Glutamatergic neuron (in vitro differentiated cells): Measurements from ENCODE around the gene PYCR2. TPM values are rescaled to one million over a fixed set of nuclear protein-coding genes. Genes with fewer than 3 reads are reported as not detected.

Source experiments
- DNase-seq: peaks from one replicate; pipeline ENCODE4 v3.0.0; 2022
- H3K27ac Mint-ChIP-seq: one replicate; pipeline ENCODE4 v1.8.0; 2020; ENCODE audit warnings: mild to moderate bottlenecking, mixed read lengths, inconsistent platforms; ENCODE audit not compliant: unreplicated experiment
- H3K27me3 Mint-ChIP-seq: one replicate; pipeline ENCODE4 v1.8.0; 2020; ENCODE audit warnings: mild to moderate bottlenecking, moderate library complexity, mixed read lengths, inconsistent platforms; ENCODE audit not compliant: unreplicated experiment
- H3K36me3 Mint-ChIP-seq: one replicate; pipeline ENCODE4 v1.8.0; 2020; ENCODE audit warnings: mild to moderate bottlenecking, mixed read lengths, inconsistent platforms; ENCODE audit not compliant: unreplicated experiment
- H3K4me1 Mint-ChIP-seq: one replicate; pipeline ENCODE4 v1.8.0; 2020; ENCODE audit warnings: mild to moderate bottlenecking, low read depth, mixed read lengths, inconsistent platforms; ENCODE audit not compliant: unreplicated experiment
- H3K4me3 Mint-ChIP-seq: one replicate; pipeline ENCODE4 v1.8.0; 2020; ENCODE audit warnings: mild to moderate bottlenecking, mixed read lengths, inconsistent platforms; ENCODE audit not compliant: unreplicated experiment
- H3K9me3 Mint-ChIP-seq: one replicate; pipeline ENCODE4 v1.8.0; 2020; ENCODE audit warnings: mild to moderate bottlenecking, moderate library complexity, mixed read lengths, inconsistent platforms; ENCODE audit not compliant: unreplicated experiment
- total RNA-seq: library from RNA; stranded (reverse); fragmentation: NEBNext Ultra II Directional; extraction: Animal tissue kit (Norgen Biotek cat#: 25700); gene quantifications from one replicate; pipeline ENCODE4 v1.2.1, GENCODE V29; 2021; ENCODE audit not compliant: unreplicated experiment
- TF ChIP-seq, protein P1 (sequence below): fragments of 200-600 bp; sonication (generic); IDR thresholded peaks from one replicate; pipeline ENCODE4 v1.5.0; 2021; ENCODE audit not compliant: partially characterized antibody, unreplicated experiment

The PYCR2 gene
- total RNA-seq, 1 donor from 2014 or later = 36.6 TPM

GRCh38 chr1:225958041-225958440 is 34.0 kb upstream of the PYCR2 start:
- H3K27ac Mint-ChIP-seq = no peak overlapping the region
- no peak overlapping the region for H3K4me3 Mint-ChIP-seq
- no peaks in the 10 kb centered on the region for H3K4me1 Mint-ChIP-seq
- TF ChIP-seq, protein P1, sequence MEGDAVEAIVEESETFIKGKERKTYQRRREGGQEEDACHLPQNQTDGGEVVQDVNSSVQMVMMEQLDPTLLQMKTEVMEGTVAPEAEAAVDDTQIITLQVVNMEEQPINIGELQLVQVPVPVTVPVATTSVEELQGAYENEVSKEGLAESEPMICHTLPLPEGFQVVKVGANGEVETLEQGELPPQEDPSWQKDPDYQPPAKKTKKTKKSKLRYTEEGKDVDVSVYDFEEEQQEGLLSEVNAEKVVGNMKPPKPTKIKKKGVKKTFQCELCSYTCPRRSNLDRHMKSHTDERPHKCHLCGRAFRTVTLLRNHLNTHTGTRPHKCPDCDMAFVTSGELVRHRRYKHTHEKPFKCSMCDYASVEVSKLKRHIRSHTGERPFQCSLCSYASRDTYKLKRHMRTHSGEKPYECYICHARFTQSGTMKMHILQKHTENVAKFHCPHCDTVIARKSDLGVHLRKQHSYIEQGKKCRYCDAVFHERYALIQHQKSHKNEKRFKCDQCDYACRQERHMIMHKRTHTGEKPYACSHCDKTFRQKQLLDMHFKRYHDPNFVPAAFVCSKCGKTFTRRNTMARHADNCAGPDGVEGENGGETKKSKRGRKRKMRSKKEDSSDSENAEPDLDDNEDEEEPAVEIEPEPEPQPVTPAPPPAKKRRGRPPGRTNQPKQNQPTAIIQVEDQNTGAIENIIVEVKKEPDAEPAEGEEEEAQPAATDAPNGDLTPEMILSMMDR = no peak
- H3K9me3 Mint-ChIP-seq = no peaks in the 10 kb centered on the region
- no peak for DNase-seq
- H3K27me3 Mint-ChIP-seq = peaks cover 2% of the 10 kb centered on the region
- H3K36me3 Mint-ChIP-seq = no peaks in the 10 kb centered on the region

DNA sequence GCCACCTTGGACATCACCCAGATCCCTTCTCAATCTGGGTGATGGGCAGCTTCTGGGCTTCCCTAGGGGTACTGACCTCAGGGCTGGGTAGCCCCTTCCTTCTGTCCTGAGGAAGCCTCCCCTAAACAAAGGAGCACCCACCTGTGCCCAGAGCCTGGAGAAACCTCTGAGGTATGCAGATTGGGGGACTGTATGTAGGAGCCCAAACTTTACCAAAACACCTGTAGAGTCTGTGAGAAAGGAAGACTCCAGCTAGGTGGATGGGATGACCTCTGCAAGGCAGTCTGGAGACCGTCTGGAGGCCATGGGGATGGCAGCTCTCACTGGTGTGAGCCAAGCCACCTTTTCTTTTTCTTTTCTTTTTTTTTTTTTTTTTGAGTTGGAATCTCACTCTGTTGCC is 30.7 kb upstream of the PYCR2 start:
- H3K36me3 Mint-ChIP-seq = no peaks in the 10 kb centered on the region
- H3K27me3 Mint-ChIP-seq = no peaks in the 10 kb centered on the region
- no peaks in the 10 kb centered on the region for H3K4me1 Mint-ChIP-seq
- no peak overlapping the region for H3K27ac Mint-ChIP-seq
- TF ChIP-seq, protein P1 = no peak
- H3K9me3 Mint-ChIP-seq = no peaks in the 10 kb centered on the region
- no peak overlapping the region for H3K4me3 Mint-ChIP-seq
- DNase-seq = no peak

DNA sequence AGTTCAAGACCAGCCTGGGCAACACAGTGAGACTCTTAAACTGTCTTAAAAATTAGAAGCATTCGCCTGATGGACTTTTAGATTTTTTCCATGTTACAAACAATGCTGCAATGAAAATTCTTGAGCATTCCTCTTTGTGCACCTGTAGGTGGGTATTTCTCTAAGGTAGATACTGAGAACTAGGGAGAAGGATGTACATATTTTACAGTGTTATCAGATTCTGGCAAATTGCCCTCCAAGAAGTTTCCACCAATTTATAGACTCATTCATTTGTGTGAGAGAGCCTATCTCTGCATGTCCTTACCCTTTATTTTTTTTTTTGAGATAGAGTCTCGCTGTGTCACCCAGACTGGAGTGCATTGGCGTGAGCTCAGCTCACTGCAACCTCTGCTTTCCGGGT is 29.3 kb upstream of the PYCR2 start:
- TF ChIP-seq, protein P1 = no peak
- Mint-ChIP-seq H3K36me3 (no peaks in the 10 kb centered on the region), H3K27me3 (no peaks in the 10 kb centered on the region), H3K27ac (no peak overlapping the region), H3K9me3 (no peaks in the 10 kb centered on the region), H3K4me3 (no peak overlapping the region), H3K4me1 (no peaks in the 10 kb centered on the region)
- DNase-seq = no peak

GRCh38 chr1:225950905-225951497 is 27.0 kb upstream of the PYCR2 start:
- no peaks in the 10 kb centered on the region for H3K36me3 Mint-ChIP-seq
- no peak for DNase-seq
- H3K4me3 Mint-ChIP-seq = no peak overlapping the region
- no peaks in the 10 kb centered on the region for H3K9me3 Mint-ChIP-seq
- no peak overlapping the region for H3K27ac Mint-ChIP-seq
- H3K4me1 Mint-ChIP-seq = no peaks in the 10 kb centered on the region
- TF ChIP-seq, protein P1 = no peak
- H3K27me3 Mint-ChIP-seq = no peaks in the 10 kb centered on the region

DNA sequence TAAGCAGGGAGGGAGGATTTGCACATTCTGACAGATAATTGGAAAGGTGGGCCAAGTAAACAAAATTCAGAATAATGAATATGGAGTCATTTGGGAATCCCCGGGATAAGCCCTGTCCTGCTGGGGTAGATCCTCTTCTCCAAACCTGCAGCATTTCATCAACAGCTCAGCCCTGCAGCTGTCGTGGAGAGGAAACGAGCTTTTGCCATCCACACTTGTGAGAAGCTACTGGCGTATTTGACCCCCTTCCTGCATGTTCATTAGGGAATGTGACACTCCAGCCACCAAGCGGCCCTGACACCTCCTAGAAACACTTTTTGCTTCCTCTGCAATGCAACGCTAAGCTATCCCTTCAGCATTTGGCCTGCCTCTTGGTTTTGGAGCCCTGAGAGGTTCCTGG is 25.0 kb upstream of the PYCR2 start:
- Mint-ChIP-seq H3K4me1 (peaks cover 3% of the 10 kb centered on the region), H3K27ac (no peak overlapping the region), H3K9me3 (peaks cover 3% of the 10 kb centered on the region), H3K4me3 (no peak overlapping the region), H3K27me3 (peaks cover 2% of the 10 kb centered on the region), H3K36me3 (no peaks in the 10 kb centered on the region)
- DNase-seq = no peak
- TF ChIP-seq, protein P1 = no peak
